HG03575 (cell line): ENCODE results near the gene LRRC8A.

Experiments
- ATAC-seq: cut with Tn5 transposase; IDR thresholded peaks from one replicate; pipeline ENCODE4 v1.9.1; 2021; ENCODE audit not compliant: unreplicated experiment, insufficient number of reproducible peaks, low FRiP score; ENCODE audit errors: extremely low read depth

LRRC8A gene

GRCh38 chr9:128898382-128898781 is 16.4 kb downstream of the LRRC8A start:
- no peak for ATAC-seq

DNA sequence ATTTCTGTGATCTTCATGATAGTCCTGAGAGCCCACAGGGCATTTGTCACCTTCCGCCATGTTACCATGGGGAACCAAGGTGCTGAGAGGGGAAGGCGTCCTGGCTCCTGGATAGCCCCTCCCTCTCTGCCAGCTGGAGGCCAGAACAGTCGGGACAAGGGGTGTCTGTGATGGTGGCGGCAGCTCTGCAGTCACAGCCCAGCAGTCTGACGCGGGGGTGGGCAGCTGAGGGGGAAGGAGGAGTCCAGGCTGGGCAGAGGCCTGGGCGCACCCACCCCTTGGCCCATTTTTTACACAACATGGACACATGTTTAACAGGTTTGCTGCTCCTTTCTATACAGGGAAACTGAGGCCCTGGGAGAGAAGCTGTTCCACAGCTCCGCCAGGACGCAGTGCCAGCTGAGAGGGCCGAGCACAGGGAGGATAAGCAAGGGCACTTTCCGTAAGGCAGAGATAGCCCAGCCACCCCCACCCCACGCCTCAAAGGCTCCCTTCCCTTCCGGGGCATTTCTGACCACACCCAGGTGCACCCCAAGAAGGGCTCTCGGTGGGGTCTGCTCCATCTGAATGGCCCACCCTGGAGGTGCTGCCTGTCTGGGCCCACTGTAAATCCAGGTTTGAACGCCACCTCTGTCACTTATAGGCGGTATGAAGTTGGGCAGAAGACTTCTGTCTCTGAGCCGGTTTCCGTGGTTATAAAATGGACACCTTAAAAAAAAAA is 17.1 kb downstream of the LRRC8A start:
- no peak for ATAC-seq

DNA sequence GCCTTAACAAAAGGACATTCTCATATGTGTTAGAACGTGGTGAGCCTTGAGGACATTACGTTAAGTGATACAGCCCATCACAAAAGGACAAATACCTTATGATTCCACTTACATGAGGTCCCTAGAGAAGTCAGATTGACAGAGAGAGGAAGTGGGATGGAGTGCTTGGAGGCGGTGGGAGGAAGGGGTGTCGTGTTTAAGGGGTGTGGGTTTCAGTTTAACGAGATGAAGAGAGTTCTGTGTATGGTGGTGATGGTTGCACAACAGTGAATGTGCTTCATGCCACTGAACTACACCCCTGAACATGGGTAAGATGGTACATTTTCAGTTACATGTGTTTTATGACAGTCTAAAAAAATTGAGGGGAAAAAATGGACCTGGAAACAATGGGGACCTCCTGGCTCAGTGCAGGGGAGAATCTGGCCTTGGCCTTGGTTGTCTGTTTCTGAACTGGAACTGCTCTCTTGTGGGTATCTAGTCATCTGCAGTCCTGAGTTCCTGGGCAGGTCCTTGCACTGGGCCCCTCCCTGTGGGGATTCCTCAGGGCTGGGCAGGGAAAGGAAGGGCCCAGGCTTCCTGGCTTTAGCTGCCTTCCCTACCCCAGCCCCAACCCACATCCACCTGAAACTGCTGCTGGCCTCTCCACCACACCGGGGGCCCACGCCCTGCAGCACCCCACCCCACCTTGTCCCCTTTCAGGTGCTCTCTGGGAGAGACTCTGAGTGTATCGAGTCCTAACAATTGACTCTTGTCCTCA is 17.8 kb downstream of the LRRC8A start:
- no peak for ATAC-seq

DNA sequence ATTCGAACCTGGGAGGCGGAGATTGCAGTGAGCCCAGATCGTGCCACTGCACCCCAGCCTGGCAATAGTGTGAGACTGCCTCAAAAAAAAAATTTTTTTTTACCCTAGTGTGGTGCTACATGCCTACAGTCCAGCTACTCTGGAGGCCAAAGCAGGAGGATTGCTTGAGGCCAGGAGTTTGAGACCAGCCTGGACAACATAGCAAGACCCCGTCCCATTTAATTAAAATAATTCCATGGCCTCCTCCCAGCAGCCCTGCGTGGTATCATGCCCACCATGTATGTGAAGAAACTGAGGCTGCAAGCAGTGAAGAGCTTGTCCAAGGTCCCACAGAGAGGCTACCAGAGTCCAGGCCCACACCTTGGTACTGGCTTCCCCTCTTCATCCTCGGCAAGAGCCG is 19.4 kb downstream of the LRRC8A start:
- ATAC-seq = no peak

DNA sequence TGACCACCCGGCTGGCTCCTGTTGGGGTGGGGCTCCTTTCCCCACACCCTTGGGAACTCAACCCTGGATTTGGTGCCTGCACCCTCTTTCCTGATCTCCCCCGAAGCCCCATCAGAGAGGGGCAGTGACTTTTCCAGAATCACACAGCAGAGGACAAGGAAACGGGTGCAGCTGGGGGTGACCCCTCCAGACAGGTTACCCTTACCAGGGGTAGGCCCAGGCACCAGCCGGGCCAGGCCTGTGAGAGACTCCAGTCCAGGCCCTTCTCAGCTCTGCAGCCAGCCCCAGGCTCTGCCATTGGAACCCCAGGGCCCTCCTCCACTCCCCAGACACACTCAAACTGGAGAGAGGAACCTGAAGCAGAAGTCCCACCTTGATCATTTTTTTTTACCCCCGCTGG is 19.9 kb downstream of the LRRC8A start:
- ATAC-seq = no peak

DNA sequence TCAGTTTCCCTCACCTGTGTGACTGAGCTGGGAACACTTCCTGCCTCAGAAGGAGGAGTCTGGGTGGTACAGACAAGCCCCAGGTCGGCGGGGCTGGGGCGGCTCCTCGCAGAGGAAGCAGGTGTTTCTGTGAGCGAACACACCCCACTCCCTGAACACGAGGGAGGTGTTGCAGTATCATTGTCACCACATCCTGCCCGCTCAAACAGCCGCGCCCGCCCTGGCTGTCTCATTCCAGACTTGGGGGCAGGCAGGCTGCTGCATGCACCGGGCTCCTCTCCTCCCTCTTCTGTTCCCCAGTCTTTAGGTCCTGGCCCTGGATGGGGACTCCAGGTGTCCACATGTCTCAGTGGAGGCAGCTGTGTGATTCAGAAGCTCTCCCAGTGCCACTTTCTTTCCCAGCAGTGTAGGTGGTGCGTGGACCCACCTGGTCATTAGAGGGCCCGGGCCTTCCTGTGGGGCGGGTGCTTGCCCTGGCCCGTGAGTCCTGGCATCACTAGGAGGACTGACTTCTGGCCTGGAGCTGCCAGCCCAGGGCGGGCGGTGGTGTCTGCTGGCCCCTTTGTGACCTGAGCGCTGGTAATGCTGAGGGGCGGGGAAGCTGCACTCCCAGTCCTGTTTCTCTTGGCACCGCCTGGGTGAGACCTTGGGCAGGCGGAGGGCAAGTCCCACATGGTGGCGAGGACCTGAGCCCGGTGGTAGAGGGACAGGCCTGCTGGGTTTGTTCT is 20.6 kb downstream of the LRRC8A start:
- no peak for ATAC-seq

GRCh38 chr9:128903079-128903461 is 21.1 kb downstream of the LRRC8A start:
- ATAC-seq = no peak

DNA sequence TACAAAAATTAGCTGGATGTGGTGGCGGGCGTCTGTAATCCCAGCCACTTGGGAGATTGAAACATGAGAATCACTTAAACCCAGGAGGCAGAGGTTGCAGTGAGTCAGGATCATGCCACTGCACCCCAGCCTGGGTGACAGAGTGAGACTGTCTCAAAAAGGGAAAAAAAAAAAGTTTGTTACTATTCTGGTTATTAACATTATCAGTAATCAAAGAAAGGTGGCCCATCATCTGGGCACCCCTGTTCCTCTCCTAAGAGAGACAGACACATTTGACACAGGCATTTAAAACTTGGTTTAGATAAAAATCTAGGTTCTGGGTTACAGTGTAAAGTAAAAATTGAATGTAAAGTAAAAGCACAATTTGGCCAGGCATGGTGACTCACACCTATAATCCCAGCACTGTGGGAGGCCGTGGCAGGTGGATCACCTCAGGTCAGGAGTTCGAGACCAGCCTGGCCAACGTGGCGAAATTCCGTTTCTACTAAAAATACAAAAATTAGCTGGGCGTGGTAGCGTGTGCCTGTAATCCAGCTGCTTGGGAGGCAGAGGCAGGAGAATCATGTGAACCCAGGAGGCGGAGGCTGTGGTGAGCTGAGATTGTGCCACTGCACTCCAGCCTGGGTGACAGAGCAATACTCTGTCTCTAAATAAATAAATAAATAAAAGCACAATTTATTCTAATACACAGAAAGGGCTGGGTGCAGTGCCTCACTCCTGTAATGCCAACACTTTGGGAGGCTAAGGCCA is 22.1 kb downstream of the LRRC8A start:
- no peak for ATAC-seq

DNA sequence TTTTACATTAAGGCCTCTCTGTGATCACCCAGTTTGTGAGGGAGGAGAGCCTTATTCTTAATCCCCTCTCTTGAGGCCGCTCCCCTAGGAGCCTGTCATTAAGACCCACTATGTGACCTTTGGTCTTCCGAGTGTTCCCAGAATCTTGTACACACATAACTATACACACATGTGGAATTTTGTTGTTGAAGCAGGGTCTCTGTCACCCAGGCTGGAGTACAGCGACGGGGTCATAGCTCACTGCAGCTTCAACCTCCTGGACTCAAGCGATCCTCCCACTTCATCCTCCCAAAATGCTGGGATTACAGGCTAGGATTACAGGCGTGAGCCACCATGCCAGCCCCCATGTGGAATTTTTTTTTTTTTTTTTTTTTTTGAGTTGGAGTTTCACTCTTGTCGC is 24.0 kb downstream of the LRRC8A start:
- ATAC-seq = no peak

GRCh38 chr9:128906741-128907140 is 24.8 kb downstream of the LRRC8A start:
- ATAC-seq = no peak

DNA sequence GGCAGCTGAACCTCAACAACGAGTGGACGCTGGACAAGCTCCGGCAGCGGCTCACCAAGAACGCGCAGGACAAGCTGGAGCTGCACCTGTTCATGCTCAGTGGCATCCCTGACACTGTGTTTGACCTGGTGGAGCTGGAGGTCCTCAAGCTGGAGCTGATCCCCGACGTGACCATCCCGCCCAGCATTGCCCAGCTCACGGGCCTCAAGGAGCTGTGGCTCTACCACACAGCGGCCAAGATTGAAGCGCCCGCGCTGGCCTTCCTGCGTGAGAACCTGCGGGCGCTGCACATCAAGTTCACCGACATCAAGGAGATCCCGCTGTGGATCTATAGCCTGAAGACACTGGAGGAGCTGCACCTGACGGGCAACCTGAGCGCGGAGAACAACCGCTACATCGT is 26.4 kb downstream of the LRRC8A start:
- ATAC-seq = no peak

DNA sequence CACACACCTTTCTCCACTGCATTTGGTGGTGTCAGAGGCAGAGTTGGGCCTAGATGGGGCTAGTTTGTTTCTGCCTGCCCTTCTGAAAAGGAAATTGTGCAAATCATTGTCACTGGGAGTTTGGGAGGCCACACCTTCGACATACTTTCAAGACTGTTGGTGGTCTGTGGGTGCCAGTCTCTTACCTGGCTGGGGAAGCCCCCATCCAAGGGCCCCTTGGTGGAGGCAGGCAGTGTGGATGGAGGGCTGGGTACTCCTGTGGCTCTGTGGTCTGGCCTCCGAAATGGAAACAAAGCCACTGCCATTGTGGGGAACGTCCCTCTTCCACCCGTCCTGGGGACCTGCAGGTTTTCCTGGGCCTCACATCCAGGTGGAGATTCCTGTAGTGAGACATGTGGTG is 27.9 kb downstream of the LRRC8A start:
- ATAC-seq = no peak

- ATAC-seq = no peak
Measured at GRCh38 chr9:128910906-128911305, 29.0 kb downstream of the LRRC8A start.

- ATAC-seq = no peak
Measured at GRCh38 chr9:128911529-128912035, 29.6 kb downstream of the LRRC8A start.

DNA sequence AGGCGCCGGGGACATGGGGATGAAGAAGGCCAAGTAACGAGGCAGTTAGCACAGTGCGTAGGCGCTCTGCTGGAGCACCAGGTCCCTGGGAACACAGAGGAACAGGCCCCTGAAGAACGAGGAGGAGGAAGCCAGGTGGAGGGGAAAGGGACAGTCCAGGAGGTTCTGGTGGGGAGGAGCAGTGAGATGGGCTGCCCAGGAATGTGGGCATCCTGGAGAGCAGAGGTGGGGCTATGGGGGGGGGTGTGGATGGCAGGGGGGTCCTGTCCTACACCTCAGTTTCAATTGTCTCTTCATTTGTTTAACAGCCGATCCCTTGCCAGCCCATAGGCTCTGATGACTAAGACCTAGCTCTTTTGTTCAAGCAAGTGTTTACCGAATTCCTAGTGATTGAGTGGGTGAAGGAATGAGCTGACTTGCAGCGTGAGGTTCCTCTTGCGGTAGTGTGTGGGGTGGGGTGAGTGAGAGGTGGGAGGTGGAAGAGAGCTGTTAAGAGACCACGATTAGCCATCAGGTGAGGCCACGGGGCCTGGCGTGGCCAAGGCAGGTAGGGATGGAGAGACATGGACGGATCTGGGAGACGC is 30.4 kb downstream of the LRRC8A start:
- ATAC-seq = no peak

GRCh38 chr9:128913048-128913900 is 31.3 kb downstream of the LRRC8A start:
- no peak for ATAC-seq

DNA sequence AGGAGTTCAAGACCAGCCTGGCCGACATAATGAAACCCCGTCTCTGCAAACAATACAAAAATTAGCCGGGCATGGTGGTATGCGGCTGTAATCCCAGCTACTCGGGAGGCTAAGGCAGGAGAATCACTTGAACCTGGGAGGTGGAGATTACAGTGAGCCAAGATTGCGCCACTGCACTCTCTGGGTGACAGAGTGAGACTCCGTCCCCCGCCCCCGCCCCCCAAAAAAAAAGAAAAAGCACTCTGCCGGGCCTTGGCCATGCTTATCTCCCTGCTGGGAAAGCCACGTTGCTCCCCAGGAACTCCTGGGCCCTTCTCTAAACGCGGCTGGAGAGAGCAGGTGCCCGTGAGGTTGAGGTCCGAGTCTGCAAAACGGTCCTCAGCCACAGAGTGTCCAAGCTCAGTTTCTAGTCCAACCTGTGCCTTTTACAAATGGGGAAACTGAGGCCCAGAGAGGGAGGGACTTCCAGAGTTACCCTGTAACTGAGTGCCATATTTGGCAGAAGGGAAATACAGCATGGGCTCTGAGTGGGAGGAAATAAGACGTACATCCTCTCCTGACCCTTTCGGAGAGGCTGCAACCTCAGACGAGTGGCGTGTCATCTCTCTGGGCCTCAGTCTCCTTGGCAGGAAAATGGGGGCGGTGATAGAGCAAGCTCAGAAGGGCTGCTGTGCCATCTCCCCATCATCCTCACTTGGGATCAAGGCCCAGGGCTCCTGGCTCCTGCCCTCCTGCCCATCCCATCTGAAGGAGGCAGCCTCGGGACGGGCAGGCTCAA is 32.3 kb downstream of the LRRC8A start:
- no peak for ATAC-seq
